Body of pancreas (tissue), 4 donors: Measurements from ENCODE around the gene FLYWCH1. TPM values are rescaled to one million over a fixed set of nuclear protein-coding genes. Genes with fewer than 3 reads are reported as not detected.

Experiments used
- ATAC-seq: fragments of 150-250 bp; one replicate; pipeline ENCODE4 v1.9.1; 2016
- DNase-seq, 4 donors: peaks; one replicate each; pipeline ENCODE4 v3.0.0-alpha.2; 2019
- H3K27ac ChIP-seq, 4 donors: fragments of 200-600 bp; sonication (generic); 1 replicate in 3 of 4; 2 replicates in 1 of 4; pipeline versions ENCODE4 v1.5.1 to v1.6.1; 2016 to 2019; ENCODE audit warnings: mild to moderate bottlenecking in 1 of 4, mixed read lengths in 1 of 4, moderate library complexity in 1 of 4
- H3K27me3 ChIP-seq, 2 donors: fragments of 200-600 bp; sonication (generic); one replicate each; pipeline ENCODE4 v1.6.0; 2016; ENCODE audit warnings: mild to moderate bottlenecking in 1 of 2
- H3K36me3 ChIP-seq, 2 donors: fragments of 200-600 bp; sonication (generic); replicated peaks in 1 of 2; 2 replicates each; pipeline ENCODE4 v1.5.1; 2016; ENCODE audit warnings: low read depth in 2 of 2; ENCODE audit not compliant: insufficient read depth in 1 of 2
- H3K4me1 ChIP-seq: fragments of 200-600 bp; sonication (generic); one replicate; pipeline ENCODE4 v1.6.0; 2016
- H3K4me3 ChIP-seq, 2 donors: fragments of 200-600 bp; sonication (generic); 1 replicate in 1 of 2; 2 replicates in 1 of 2; pipeline ENCODE4 v1.5.1; 2016 to 2019
- H3K9me3 ChIP-seq, 3 donors: fragments of 200-600 bp; sonication (generic); 1 replicate in 2 of 3; 2 replicates in 1 of 3; pipeline ENCODE4 v1.5.1; 2016
- CTCF ChIP-seq, 7 experiments: fragments of 450-650 bp in 4 of 7; fragments of 200-600 bp in 3 of 7; sonication (generic) in 3 of 7; IDR thresholded peaks; one replicate each; pipeline ENCODE4 v1.5.1; 2016 to 2019; ENCODE audit warnings: antibody characterized with exemption in 7 of 7
- POLR2A ChIP-seq, 3 donors: fragments of 450-650 bp; IDR thresholded peaks; one replicate each; pipeline ENCODE4 v1.6.1; 2016; ENCODE audit warnings: antibody characterized with exemption in 3 of 3, mild to moderate bottlenecking in 2 of 3
- WGBS, 2 donors: methylation state at CpG; one replicate each; pipeline ENCODE4 v1.1.5; 2017; 5-methylcytosine and 5-hydroxymethylcytosine counted together
- intact Hi-C: fragments of 100-400 bp; cut with DNase I; formaldehyde crosslinking; loops from one replicate; pipeline ENCODE4 v1.15.1; 2023
- total RNA-seq, 2 donors: library from RNA; depleted of rRNA; stranded (reverse); fragments of >200 nt; gene quantifications; one replicate each; pipeline ENCODE4 v1.1.0, GENCODE V29; 2016

Gene FLYWCH1
- total RNA-seq, 2 donors from 2014 or later: 24.6 to 53.7 TPM

GRCh38 chr16:2914233-2914632 lies 2.5 kb downstream of the FLYWCH1 start:
- intact Hi-C loops: loop anchor here (5.0 kb wide), 1 partner anchor 37 kb away; no protein-coding TSS in a partner anchor
- H3K4me1 ChIP-seq: peaks cover 20% of the 10 kb centered on the region
- TF ChIP-seq CTCF (IDR thresholded peaks at IDR 0.05) (no peak), POLR2A (IDR thresholded peaks at IDR 0.05) (no peak)
- no peak overlapping the region for H3K4me3 ChIP-seq
- no peak overlapping the region for H3K27ac ChIP-seq
- WGBS, 2 donors: 83 to 88% methylated on average over 6 to 12 of the region's 12 CpGs
- no peaks in the 10 kb centered on the region for H3K9me3 ChIP-seq
- ATAC-seq: no peak
- H3K27me3 ChIP-seq: no peaks in the 10 kb centered on the region
- no peak for DNase-seq
- peaks cover 0 to 2% of the 10 kb centered on the region in 2 donors for H3K36me3 ChIP-seq

- peaks cover 0 to 2% of the 10 kb centered on the region in 2 donors for H3K36me3 ChIP-seq
- H3K9me3 ChIP-seq: no peaks in the 10 kb centered on the region
- ATAC-seq (no peak), DNase-seq (no peak)
- no peak overlapping the region for H3K27ac ChIP-seq
- H3K4me3 ChIP-seq: no peak overlapping the region
- no peaks in the 10 kb centered on the region for H3K27me3 ChIP-seq
- intact Hi-C loops: no loop called here
- H3K4me1 ChIP-seq: peaks cover 24% of the 10 kb centered on the region
- WGBS, 2 donors: 87 to 88% methylated on average over 13 of the region's 13 CpGs
- TF ChIP-seq CTCF (IDR thresholded peaks at IDR 0.05) (no peak), POLR2A (IDR thresholded peaks at IDR 0.05) (no peak)
These were observed 3.6 kb downstream of the FLYWCH1 start for GRCh38 chr16:2915196-2915929.

GRCh38 chr16:2919511-2920255 lies 8.0 kb downstream of the FLYWCH1 start:
- DNase-seq: peak; percentile 50 to 73 (median 63)
- WGBS, 2 donors: 7 to 11% methylated on average over 13 of the region's 13 CpGs
- H3K9me3 ChIP-seq: no peaks in the 10 kb centered on the region
- no peaks in the 10 kb centered on the region for H3K36me3 ChIP-seq
- TF ChIP-seq CTCF (IDR thresholded peaks at IDR 0.05) (peak; percentile 72 to 94 (median 91)), POLR2A (IDR thresholded peaks at IDR 0.05) (no peak)
- intact Hi-C loops: no loop called here
- ATAC-seq: peak; percentile 83
- H3K27ac ChIP-seq: peak overlapping the region in 2 of 4 donors; percentile 10 to 20
- no peaks in the 10 kb centered on the region for H3K27me3 ChIP-seq
- peaks cover 5% of the 10 kb centered on the region for H3K4me1 ChIP-seq
- H3K4me3 ChIP-seq: no peak overlapping the region

- Histone ChIP-seq H3K36me3 (no peaks in the 10 kb centered on the region), H3K4me1 (peaks cover 10% of the 10 kb centered on the region), H3K9me3 (no peaks in the 10 kb centered on the region), H3K27ac (no peak overlapping the region), H3K4me3 (no peak overlapping the region), H3K27me3 (no peaks in the 10 kb centered on the region)
- DNase-seq (no peak), ATAC-seq (no peak)
- intact Hi-C loops: no loop called here
- TF ChIP-seq POLR2A (IDR thresholded peaks at IDR 0.05) (no peak), CTCF (IDR thresholded peaks at IDR 0.05) (no peak)
- WGBS, 2 donors: 93 to 94% methylated on average over 14 of the region's 14 CpGs
These were observed 11.8 kb downstream of the FLYWCH1 start for GRCh38 chr16:2923481-2923880.
